Measurements from ENCODE around the gene NKAPL. TPM values are rescaled to one million over a fixed set of nuclear protein-coding genes. Genes with fewer than 3 reads are reported as not detected.
"Not testable (repeated sequence)": the region's sequence is repeated elsewhere in the genome, so short reads cannot be mapped to it uniquely, and the experiment has no call there.

The NKAPL gene
- total RNA-seq, 4 donors from 2014 or later, result 0.55 to 7.9 (median 0.64) TPM; not detected in 1

GRCh38 chr6:28303570-28303969 lies 44.5 kb downstream of the NKAPL start:
- Histone ChIP-seq H3K36me3 (no peaks in the 10 kb centered on the region), H3K4me1 (no peaks in the 10 kb centered on the region), H3K9me3 (peaks cover 4 to 10% of the 10 kb centered on the region in 2 donors), H3K4me3 (no peak overlapping the region), H3K27me3 (no peaks in the 10 kb centered on the region), H3K27ac (no peak overlapping the region)
- TF ChIP-seq POLR2AphosphoS5 (IDR thresholded peaks at IDR 0.05), result no peak
- no peak for TF ChIP-seq CTCF (IDR thresholded peaks at IDR 0.05)
- intact Hi-C loops (cut with DNase I; ENCODE audit: low total_unique reads), result no loop called here
- no peak for DNase-seq
- in situ Hi-C loops (cut with MboI; ENCODE audit: low pct_ligation_motif_present in 1 of 4, low pct_unique_long_range_greater_than_20kb in 1 of 4, low sequenced_read_pairs in 3 of 4), result no loop called here
- WGBS, 2 donors (ENCODE audit: low coverage in 1 of 2), result 73 to 76% methylated on average over 2 to 3 of the region's 3 CpGs

- H3K27me3 ChIP-seq; intact Hi-C loops (cut with DNase I; ENCODE audit: low total_unique reads); DNase-seq; in situ Hi-C loops (cut with MboI; ENCODE audit: low pct_ligation_motif_present in 1 of 4, low pct_unique_long_range_greater_than_20kb in 1 of 4, low sequenced_read_pairs in 3 of 4); H3K4me3 ChIP-seq; H3K36me3 ChIP-seq; H3K4me1 ChIP-seq; H3K27ac ChIP-seq: not testable (repeated sequence)
- peaks cover 4 to 10% of the 10 kb centered on the region in 2 donors for H3K9me3 ChIP-seq
Observed at GRCh38 chr6:28306363-28306762, 47.3 kb downstream of the NKAPL start.

Other genes with a start within 250 kb of the NKAPL start
- gene ZNF165, start 178.7 kb upstream of the NKAPL start, total RNA-seq, result 10 to 100 TPM in 1 of 4 donors, 1 to 10 TPM in 3; 1.1 to 20.1 (median 3.8) TPM
- 10 to 100 TPM in 1 of 4 donors, 1 to 10 TPM in 2, not detected in 1; 7.5 to 19.5 (median 9.5) TPM for gene ZSCAN16, start 134.7 kb upstream of the NKAPL start, total RNA-seq
- gene ZKSCAN8, start 117.4 kb upstream of the NKAPL start, total RNA-seq, result 10 to 100 TPM; 12.3 to 37.0 (median 15.5) TPM
- 10 to 100 TPM; 12.6 to 26.1 (median 16.7) TPM for gene ZSCAN9, start 34.0 kb upstream of the NKAPL start, total RNA-seq
- gene ZKSCAN4, start 7.0 kb upstream of the NKAPL start, total RNA-seq, result 1 to 10 TPM in 3 of 4 donors, under 1 TPM in 1; 0.60 to 9.0 (median 4.9) TPM
- gene ZSCAN26, start 7.8 kb downstream of the NKAPL start, total RNA-seq, result 10 to 100 TPM; 13.9 to 19.4 (median 17.6) TPM
- gene PGBD1, start 22.3 kb downstream of the NKAPL start, total RNA-seq, result 1 to 10 TPM in 3 of 4 donors, under 1 TPM in 1; 0.75 to 3.2 (median 2.3) TPM
- 10 to 100 TPM in 3 of 4 donors, 1 to 10 TPM in 1; 9.0 to 28.3 (median 17.0) TPM for gene ZSCAN31, start 76.9 kb downstream of the NKAPL start, total RNA-seq
- gene ZKSCAN3, start 90.7 kb downstream of the NKAPL start, total RNA-seq, result 1 to 10 TPM; 1.4 to 5.2 (median 4.3) TPM
- 1 to 10 TPM; 1.2 to 6.2 (median 3.5) TPM for gene ZSCAN12, start 140.4 kb downstream of the NKAPL start, total RNA-seq
- 10 to 100 TPM in 1 of 4 donors, 1 to 10 TPM in 1, under 1 TPM in 1, not detected in 1; 0.55 to 17.1 (median 2.5) TPM for gene ZSCAN23, start 184.2 kb downstream of the NKAPL start, total RNA-seq

Measured in transverse colon (tissue), 4 donors.